ENCODE data around the gene TMEM239. TPM values are rescaled to one million over a fixed set of nuclear protein-coding genes. Genes with fewer than 3 reads are reported as not detected.

The TMEM239 gene
- total RNA-seq, 2 donors from 2014 or later: not detected

GRCh38 chr20:2851086-2851485 is 34.9 kb downstream of the TMEM239 start:
- no peak overlapping the region for H3K27ac ChIP-seq
- no peaks in the 10 kb centered on the region for H3K9me3 ChIP-seq
- H3K4me1 ChIP-seq: no peaks in the 10 kb centered on the region
- no peaks in the 10 kb centered on the region for H3K36me3 ChIP-seq (replicated peaks in 1 of 2; ENCODE audit: insufficient read depth in 1 of 2, low read depth in 2 of 2)
- no peak for TF ChIP-seq POLR2A (IDR thresholded peaks at IDR 0.05)
- TF ChIP-seq, protein P1, sequence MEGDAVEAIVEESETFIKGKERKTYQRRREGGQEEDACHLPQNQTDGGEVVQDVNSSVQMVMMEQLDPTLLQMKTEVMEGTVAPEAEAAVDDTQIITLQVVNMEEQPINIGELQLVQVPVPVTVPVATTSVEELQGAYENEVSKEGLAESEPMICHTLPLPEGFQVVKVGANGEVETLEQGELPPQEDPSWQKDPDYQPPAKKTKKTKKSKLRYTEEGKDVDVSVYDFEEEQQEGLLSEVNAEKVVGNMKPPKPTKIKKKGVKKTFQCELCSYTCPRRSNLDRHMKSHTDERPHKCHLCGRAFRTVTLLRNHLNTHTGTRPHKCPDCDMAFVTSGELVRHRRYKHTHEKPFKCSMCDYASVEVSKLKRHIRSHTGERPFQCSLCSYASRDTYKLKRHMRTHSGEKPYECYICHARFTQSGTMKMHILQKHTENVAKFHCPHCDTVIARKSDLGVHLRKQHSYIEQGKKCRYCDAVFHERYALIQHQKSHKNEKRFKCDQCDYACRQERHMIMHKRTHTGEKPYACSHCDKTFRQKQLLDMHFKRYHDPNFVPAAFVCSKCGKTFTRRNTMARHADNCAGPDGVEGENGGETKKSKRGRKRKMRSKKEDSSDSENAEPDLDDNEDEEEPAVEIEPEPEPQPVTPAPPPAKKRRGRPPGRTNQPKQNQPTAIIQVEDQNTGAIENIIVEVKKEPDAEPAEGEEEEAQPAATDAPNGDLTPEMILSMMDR (IDR thresholded peaks at IDR 0.05): no peak
- 86 to 97% methylated on average over 3 to 10 of the region's 10 CpGs for WGBS, 2 donors
- ATAC-seq: no peak
- H3K27me3 ChIP-seq: no peaks in the 10 kb centered on the region
- no peak overlapping the region for H3K4me3 ChIP-seq
- DNase-seq: no peak
- intact Hi-C loops (cut with DNase I): no loop called here

DNA sequence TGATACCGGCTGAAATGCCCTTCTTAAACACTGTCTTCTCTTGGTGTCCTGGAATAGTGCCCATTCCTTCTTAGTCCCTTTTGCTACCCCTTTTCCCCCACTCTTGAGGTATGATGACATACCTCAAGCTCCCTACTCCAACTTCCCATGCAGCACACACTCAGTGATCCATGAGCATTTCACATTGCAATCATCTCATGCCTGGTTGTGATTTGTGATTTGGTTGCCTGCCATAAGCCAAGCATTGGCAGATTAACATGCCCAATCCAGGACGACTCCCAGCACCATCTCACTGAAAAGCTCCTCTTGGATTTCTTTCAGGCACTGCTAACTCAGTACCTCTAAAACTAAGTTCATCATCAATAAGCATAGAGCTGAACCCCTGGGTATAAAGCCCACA is 42.4 kb downstream of the TMEM239 start:
- TF ChIP-seq POLR2A (IDR thresholded peaks at IDR 0.05): no peak
- TF ChIP-seq, protein P1 (IDR thresholded peaks at IDR 0.05): no peak
- Histone ChIP-seq H3K27ac (no peak overlapping the region), H3K36me3 (replicated peaks in 1 of 2; ENCODE audit: insufficient read depth in 1 of 2, low read depth in 2 of 2) (peaks cover 0 to 6% of the 10 kb centered on the region in 2 donors), H3K9me3 (no peaks in the 10 kb centered on the region), H3K27me3 (no peaks in the 10 kb centered on the region), H3K4me1 (no peaks in the 10 kb centered on the region), H3K4me3 (no peak overlapping the region)
- DNase-seq: no peak
- intact Hi-C loops (cut with DNase I): no loop called here
- no peak for ATAC-seq
- 86 to 90% methylated on average over 2 of the region's 2 CpGs for WGBS, 2 donors

GRCh38 chr20:2859330-2860121 is 43.4 kb downstream of the TMEM239 start:
- Histone ChIP-seq H3K27me3 (no peaks in the 10 kb centered on the region), H3K9me3 (no peaks in the 10 kb centered on the region), H3K4me1 (no peaks in the 10 kb centered on the region), H3K36me3 (replicated peaks in 1 of 2; ENCODE audit: insufficient read depth in 1 of 2, low read depth in 2 of 2) (peaks cover 0 to 6% of the 10 kb centered on the region in 2 donors), H3K4me3 (no peak overlapping the region), H3K27ac (no peak overlapping the region)
- intact Hi-C loops (cut with DNase I): no loop called here
- no peak for DNase-seq
- no peak for TF ChIP-seq POLR2A (IDR thresholded peaks at IDR 0.05)
- TF ChIP-seq, protein P1 (IDR thresholded peaks at IDR 0.05): no peak
- no peak for ATAC-seq
- 75 to 94% methylated on average over 3 to 4 of the region's 4 CpGs for WGBS, 2 donors

DNA sequence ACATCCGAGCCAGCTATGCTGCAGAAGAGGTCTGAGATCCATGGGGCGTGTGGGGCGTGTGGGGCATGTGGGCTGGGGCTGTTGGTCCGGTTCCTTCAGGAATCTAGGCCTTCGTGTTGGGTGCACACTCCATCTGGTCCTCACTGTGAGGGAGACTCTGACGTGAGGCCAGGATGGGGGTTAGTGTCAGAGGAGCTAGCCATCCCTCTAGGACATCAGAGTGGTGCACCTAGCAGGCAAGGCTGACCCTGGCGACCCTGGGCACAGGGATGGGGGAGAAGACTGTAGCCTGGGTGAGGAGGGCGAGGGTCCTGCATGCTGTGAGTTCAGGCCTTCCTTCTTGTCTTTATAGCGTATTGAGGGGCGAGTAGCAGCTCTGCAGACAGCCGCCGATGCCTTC is 48.5 kb downstream of the TMEM239 start:
- DNase-seq: no peak
- intact Hi-C loops (cut with DNase I): no loop called here
- H3K27me3 ChIP-seq: no peaks in the 10 kb centered on the region
- no peak overlapping the region for H3K4me3 ChIP-seq
- ATAC-seq: no peak
- H3K36me3 ChIP-seq (replicated peaks in 1 of 2; ENCODE audit: insufficient read depth in 1 of 2, low read depth in 2 of 2): peaks cover 0 to 18% of the 10 kb centered on the region in 2 donors
- H3K4me1 ChIP-seq: no peaks in the 10 kb centered on the region
- TF ChIP-seq, protein P1 (IDR thresholded peaks at IDR 0.05): no peak
- no peak for TF ChIP-seq POLR2A (IDR thresholded peaks at IDR 0.05)
- WGBS, 2 donors: 90 to 96% methylated on average over 4 to 12 of the region's 12 CpGs
- H3K9me3 ChIP-seq: no peaks in the 10 kb centered on the region
- H3K27ac ChIP-seq: no peak overlapping the region

DNA sequence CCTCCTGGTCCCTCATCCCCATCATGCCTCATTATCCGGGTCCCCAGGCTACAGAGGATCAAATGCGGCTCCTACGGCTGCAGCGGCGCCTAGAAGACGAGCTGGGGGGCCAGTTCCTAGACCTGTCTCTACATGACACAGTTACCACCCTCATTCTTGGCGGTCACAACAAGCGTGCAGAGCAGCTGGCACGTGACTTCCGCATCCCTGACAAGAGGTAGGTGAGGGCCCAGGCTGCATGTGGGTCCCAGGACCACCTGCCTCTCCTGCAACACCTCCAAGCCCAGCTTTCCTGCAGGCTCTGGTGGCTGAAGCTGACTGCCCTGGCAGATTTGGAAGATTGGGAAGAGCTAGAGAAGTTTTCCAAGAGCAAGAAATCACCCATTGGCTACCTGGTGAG is 48.9 kb downstream of the TMEM239 start:
- intact Hi-C loops (cut with DNase I): no loop called here
- WGBS, 2 donors: 96% methylated on average over 10 of the region's 10 CpGs; no CpG with 5 or more reads in 1 of the 2 donors
- H3K4me1 ChIP-seq: no peaks in the 10 kb centered on the region
- H3K27ac ChIP-seq: no peak overlapping the region
- no peak for TF ChIP-seq POLR2A (IDR thresholded peaks at IDR 0.05)
- TF ChIP-seq, protein P1 (IDR thresholded peaks at IDR 0.05): no peak
- peaks cover 0 to 18% of the 10 kb centered on the region in 2 donors for H3K36me3 ChIP-seq (replicated peaks in 1 of 2; ENCODE audit: insufficient read depth in 1 of 2, low read depth in 2 of 2)
- no peaks in the 10 kb centered on the region for H3K9me3 ChIP-seq
- ATAC-seq (no peak), DNase-seq (no peak)
- H3K4me3 ChIP-seq: no peak overlapping the region
- H3K27me3 ChIP-seq: no peaks in the 10 kb centered on the region
